Colonic mucosa (tissue), 4 donors: ENCODE results near the gene CTXND1. TPM values are rescaled to one million over a fixed set of nuclear protein-coding genes. Genes with fewer than 3 reads are reported as not detected.

ENCODE experiments used
- DNase-seq: peaks from one replicate; pipeline ENCODE4 v3.0.0-alpha.2; 2020
- H3K27ac ChIP-seq: fragments of 200-600 bp; one replicate; pipeline ENCODE4 v1.8.0; 2021
- H3K27me3 ChIP-seq: fragments of 200-600 bp; one replicate; pipeline ENCODE4 v1.8.0; 2021
- H3K36me3 ChIP-seq: fragments of 200-600 bp; one replicate; pipeline ENCODE4 v1.8.0; 2021
- H3K4me1 ChIP-seq: fragments of 200-600 bp; one replicate; pipeline ENCODE4 v1.8.0; 2021; ENCODE audit warnings: mild to moderate bottlenecking
- H3K4me3 ChIP-seq: fragments of 200-600 bp; one replicate; pipeline ENCODE4 v1.8.0; 2021
- H3K9ac ChIP-seq, 2 donors: one replicate each; pipeline ENCODE4 v1.7.0; 2013; ENCODE audit warnings: control low read depth in 2 of 2, low read depth in 2 of 2, low read length in 2 of 2
- H3K9me3 ChIP-seq: fragments of 200-600 bp; one replicate; pipeline ENCODE4 v1.8.0; 2021
- CTCF ChIP-seq: fragments of 200-600 bp; IDR thresholded peaks from one replicate; pipeline ENCODE4 v1.8.0; 2022; ENCODE audit warnings: antibody characterized with exemption, mild to moderate bottlenecking
- intact Hi-C: fragments of 100-400 bp; cut with DNase I; formaldehyde crosslinking; loops from one replicate; pipeline ENCODE4 v1.14.1; 2022
- total RNA-seq, 2 donors: library from RNA; stranded (reverse); fragmentation: NEBNext Ultra II Directional in 1 of 2; extraction: Animal tissue kit (Norgen Biotek cat#: 25700) in 1 of 2; gene quantifications; one replicate each; pipeline ENCODE4 v1.2.1, GENCODE V29; 2021
- donor health status: healthy.
- donor health status: DM: no; HTN: no; CAD: no.
- donor health status: DM: no; HTN: no; CAD: no.

CTXND1 gene
- total RNA-seq, 2 donors from 2014 or later: 0.11 to 0.12 TPM

GRCh38 chr15:80172401-80172800 lies 79.6 kb downstream of the CTXND1 start:
- H3K9me3 ChIP-seq: no peaks in the 10 kb centered on the region
- DNase-seq: no peak
- H3K27me3 ChIP-seq: no peaks in the 10 kb centered on the region
- TF ChIP-seq CTCF: no peak
- H3K9ac ChIP-seq: no peak overlapping the region
- intact Hi-C loops: loop anchor here (5.0 to 10.0 kb wide), 3 partner anchors 115 to 788 kb away; partner anchors contain the start of genes MTHFS and ZFAND6
- no peaks in the 10 kb centered on the region for H3K4me1 ChIP-seq
- H3K27ac ChIP-seq: no peak overlapping the region
- H3K36me3 ChIP-seq: no peaks in the 10 kb centered on the region
- H3K4me3 ChIP-seq: no peak overlapping the region

- no peaks in the 10 kb centered on the region for H3K9me3 ChIP-seq
- no peaks in the 10 kb centered on the region for H3K4me1 ChIP-seq
- no peak for TF ChIP-seq CTCF
- H3K9ac ChIP-seq: no peak overlapping the region
- H3K27ac ChIP-seq: no peak overlapping the region
- intact Hi-C loops: loop anchor here (5.0 to 10.0 kb wide), 3 partner anchors 114 to 787 kb away; partner anchors contain the start of genes MTHFS and ZFAND6
- DNase-seq: no peak
- H3K27me3 ChIP-seq: no peaks in the 10 kb centered on the region
- H3K4me3 ChIP-seq: no peak overlapping the region
- no peaks in the 10 kb centered on the region for H3K36me3 ChIP-seq
Observed at GRCh38 chr15:80171787-80172186, 80.2 kb downstream of the CTXND1 start.

GRCh38 chr15:80170596-80170995 lies 81.4 kb downstream of the CTXND1 start:
- Histone ChIP-seq H3K9ac (no peak overlapping the region), H3K27ac (no peak overlapping the region), H3K9me3 (no peaks in the 10 kb centered on the region), H3K27me3 (no peaks in the 10 kb centered on the region), H3K36me3 (no peaks in the 10 kb centered on the region), H3K4me1 (no peaks in the 10 kb centered on the region), H3K4me3 (no peak overlapping the region)
- TF ChIP-seq CTCF: no peak
- DNase-seq: no peak
- intact Hi-C loops: loop anchor here (5.0 to 10.0 kb wide), 3 partner anchors 113 to 786 kb away; partner anchors contain the start of genes MTHFS and ZFAND6

GRCh38 chr15:80169768-80170357 lies 82.2 kb downstream of the CTXND1 start:
- TF ChIP-seq CTCF: no peak
- Histone ChIP-seq H3K4me3 (no peak overlapping the region), H3K27me3 (no peaks in the 10 kb centered on the region), H3K36me3 (no peaks in the 10 kb centered on the region), H3K9ac (no peak overlapping the region), H3K4me1 (no peaks in the 10 kb centered on the region), H3K9me3 (no peaks in the 10 kb centered on the region), H3K27ac (no peak overlapping the region)
- DNase-seq: no peak
- intact Hi-C loops: loop anchor here (5.0 to 10.0 kb wide), 3 partner anchors 113 to 785 kb away; partner anchors contain the start of genes MTHFS and ZFAND6

- Histone ChIP-seq H3K36me3 (no peaks in the 10 kb centered on the region), H3K4me3 (no peak overlapping the region), H3K27me3 (no peaks in the 10 kb centered on the region), H3K9me3 (no peaks in the 10 kb centered on the region), H3K9ac (no peak overlapping the region), H3K4me1 (no peaks in the 10 kb centered on the region), H3K27ac (no peak overlapping the region)
- TF ChIP-seq CTCF: no peak
- intact Hi-C loops: no loop called here
- no peak for DNase-seq
Observed at GRCh38 chr15:80168421-80168820, 83.6 kb downstream of the CTXND1 start.
